Activated CD8-positive, alpha-beta memory T cell treated with anti-CD3 and anti-CD28 coated beads, Interleukin-2, amount 50 U/mL, for 24 hours (primary cell): Measurements from ENCODE around the gene TASP1.
"Not testable (repeated sequence)": the region's sequence is repeated elsewhere in the genome, so short reads cannot be mapped to it uniquely, and the experiment has no call there.

ENCODE experiments used
- DNase-seq: peaks from one replicate; pipeline ENCODE4 v3.0.0-alpha.2; 2020; ENCODE audit errors: extremely low read depth

Gene TASP1

DNA sequence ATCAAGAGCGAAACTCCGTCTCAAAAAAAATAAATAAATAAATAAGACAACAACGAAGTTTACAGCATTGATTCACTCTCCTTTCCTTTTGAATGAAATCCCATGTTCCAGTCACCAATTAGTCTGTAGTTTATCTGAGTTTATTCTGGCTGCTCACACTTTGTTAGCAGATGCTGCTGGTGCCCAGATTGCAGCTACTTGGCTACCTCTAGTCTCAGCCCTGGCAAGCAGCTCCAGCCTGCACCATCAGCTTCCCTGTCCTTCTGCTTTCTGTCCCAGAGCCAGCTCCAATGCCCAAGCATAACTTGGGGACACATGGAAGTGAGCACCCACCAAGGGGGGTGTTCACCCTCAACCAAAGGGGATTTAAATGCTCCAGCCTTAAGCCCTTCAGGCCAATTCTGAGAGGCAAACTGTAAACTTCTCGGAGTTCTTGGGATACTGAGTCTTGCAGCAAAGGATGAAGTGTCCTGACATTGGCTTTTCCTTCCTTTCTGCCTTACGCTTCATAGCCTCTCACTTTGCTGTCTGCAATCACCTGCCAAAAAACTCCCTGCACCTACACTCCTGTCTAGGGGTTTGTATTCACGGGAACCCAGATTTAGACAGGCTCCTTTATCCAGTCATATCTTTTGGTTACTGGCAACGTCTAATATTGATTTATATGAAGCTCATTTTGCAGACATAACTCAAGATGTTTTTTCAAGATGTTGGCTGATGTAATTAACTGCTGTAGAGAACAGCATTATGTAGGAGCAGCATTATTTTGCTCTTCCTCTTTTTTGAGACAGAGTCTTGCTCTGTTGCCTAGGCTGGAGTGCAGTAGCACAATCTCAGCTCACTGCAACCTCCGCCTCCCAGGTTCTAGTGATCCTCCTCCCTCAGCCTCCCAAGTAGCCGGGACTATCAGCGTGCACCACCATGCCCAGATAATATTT is 9.8 kb upstream of the TASP1 start:
- DNase-seq, result no peak

DNA sequence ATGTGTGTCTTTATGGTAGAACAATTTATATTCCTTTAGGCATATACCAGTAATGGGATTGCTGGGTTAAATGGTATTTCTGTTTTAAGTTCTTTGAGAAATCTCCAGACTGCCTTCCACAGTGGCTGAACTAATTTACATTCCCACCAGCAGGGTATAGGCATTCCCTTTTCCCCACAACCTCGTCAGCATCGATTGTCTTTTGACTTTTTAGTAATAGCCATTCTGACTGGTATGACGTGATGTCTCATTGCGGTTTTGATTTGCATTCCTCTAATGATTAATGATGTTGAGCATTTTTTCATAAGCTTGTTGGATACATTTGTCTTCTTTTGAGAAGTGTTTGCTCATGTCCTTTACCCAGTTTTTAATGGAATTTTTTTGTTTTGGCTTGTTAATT is 5.3 kb upstream of the TASP1 start:
- DNase-seq, result no peak

DNA sequence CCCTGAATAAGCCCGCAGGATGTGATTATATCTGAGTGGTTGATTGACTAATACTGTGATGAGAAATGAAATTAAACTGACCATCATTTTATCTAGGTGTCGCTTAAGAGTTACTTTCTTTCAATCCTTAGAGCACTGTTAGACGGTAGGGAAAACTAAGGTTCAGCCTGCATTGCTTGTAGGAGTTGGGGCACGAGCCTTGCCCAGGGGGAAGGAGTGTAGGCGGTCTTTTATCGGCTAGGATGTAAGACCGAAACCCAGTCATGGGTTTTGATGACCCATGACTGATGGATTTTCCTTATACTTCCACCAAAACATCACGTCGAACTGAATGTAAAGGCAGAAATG is 392 bp upstream of the TASP1 start:
- no peak for DNase-seq

DNA sequence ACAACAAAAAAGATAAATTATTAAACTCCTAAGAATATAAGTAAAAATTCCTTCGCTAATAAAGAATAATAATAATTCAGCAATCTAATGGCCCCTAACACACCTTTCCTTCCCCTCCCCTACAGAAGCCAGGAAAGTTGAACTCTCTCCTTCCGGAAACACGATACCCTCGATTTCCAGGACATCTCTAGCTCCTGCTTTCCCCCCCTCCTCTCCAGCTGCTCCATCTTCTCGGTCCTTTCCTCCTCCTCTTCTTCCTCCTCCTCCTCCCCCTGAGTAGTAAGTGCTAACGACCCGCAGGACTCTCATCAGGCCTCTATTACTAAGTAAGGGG is 603 bp downstream of the TASP1 start:
- DNase-seq, result no peak

DNA sequence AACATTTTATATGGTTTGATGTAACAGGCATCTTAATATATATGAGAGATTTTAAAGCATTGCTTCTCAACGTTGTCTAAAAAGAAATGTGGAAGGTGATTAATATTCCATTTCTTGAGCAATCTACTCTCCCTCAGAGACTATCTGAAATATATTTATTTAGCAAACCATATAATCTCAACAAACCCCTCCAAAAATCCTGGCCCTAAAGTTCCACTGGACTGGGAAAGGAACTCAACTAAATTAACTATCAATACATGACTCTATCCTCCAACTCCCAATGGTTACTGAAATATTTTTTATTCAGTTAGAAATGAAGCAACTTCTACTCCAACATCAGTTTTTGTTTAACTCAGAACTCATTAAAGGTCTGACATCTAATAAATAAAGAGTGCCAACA is 6.3 kb downstream of the TASP1 start:
- DNase-seq, result no peak

DNA sequence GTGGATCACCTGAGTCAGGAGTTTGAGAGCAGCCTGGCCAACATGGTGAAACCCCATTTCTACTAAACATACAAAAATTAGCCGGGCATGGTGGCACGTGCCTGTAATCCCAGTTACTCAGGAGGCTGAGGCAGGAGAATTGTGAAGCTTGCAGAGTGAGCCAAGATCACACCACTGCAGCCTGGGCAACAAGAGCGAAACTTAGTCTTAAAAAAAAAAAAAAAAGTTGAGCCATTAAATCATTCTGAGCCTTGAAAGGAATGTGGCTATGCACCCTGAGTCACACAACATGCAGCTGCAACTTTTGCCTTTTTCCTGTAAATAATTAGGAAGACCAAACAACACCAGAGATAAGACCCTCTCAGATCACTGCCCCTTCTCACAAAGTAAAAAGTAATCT is 11.2 kb downstream of the TASP1 start:
- not testable (repeated sequence) for DNase-seq

DNA sequence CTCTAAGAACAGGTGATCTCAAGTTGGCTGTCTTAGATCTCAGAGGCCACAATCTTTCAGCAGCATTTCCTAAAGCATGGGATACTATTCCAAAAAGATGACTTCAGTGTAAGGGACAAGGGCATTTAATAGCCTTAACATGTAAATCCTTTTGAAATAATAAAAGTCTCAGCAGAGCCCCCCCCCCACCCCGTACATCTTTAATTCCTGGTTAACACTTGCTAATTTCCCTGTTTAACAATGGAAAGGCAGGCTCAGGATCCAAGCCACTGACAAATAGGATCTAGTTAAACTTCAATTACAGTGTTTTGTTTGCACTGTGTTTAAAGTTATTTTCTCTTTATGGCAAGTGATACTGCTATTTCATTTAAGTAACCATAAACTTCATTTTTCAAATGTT is 12.0 kb downstream of the TASP1 start:
- DNase-seq, result no peak

DNA sequence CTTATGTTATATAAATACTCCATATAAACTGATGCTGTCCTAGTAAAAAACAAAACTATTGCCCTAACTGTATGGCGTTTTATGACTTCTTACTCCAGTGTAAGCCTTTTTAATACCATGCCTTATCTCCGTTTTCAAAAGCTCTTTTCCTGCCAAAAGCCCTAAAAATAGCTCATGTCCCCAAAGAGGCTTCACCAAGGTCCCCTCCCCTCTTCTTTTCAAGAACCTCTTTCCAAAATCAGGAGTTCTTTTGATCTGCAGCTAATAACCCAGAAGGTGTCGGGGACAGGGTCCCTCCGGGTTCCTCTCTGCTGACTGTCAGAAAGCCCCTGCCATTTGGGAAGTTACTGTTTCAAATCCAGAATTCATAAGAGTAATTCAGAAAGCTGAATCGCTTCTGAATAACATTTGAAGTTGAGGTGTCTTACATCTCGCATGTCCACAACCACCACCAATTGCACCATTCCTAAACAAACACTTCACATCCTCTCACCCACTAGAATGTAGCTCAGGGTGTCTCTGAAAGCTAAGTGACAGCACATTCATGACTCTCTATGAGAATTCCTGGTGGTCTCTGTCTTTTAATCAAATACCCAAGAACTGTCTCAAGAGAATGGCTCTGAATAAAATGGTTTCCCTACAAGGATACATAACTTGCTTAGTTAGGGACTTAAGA is 13.3 kb downstream of the TASP1 start:
- no peak for DNase-seq

DNA sequence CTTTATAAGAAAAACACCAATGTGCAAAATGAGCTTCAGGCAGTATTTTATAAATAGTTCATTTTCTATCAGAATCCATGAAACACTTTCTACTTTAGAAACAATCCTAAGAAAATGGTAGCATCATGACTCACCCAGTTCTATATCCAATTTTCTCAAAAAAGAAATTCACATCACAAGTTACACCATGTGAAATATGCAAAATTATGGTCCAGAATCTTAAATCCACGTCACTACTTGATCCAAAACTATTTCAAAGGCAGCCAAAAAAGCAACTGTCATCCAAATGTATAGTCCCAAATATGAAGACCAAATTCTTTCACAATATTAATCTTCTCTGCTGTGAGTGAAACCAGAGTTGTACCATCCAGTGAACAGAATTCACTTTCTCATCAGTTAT is 19.3 kb downstream of the TASP1 start:
- DNase-seq, result not testable (repeated sequence)

DNA sequence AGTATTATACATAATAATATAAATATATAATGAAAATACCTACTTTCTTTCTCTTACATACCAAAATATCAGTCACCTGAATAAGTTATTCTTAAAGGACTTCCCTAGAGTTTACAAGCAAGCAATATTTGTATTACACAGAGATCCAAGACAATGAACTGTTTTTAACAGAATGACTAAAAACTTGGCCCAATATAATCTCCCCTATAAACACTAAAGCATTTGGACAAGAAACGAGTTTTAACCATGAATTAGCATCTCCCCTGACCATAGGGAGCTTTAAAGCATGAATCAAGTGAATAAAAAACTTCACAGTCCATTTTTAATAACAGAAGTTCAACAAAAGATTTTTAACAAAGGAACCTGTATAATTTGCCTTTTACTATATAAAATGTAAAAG is 20.3 kb downstream of the TASP1 start:
- not testable (repeated sequence) for DNase-seq

DNA sequence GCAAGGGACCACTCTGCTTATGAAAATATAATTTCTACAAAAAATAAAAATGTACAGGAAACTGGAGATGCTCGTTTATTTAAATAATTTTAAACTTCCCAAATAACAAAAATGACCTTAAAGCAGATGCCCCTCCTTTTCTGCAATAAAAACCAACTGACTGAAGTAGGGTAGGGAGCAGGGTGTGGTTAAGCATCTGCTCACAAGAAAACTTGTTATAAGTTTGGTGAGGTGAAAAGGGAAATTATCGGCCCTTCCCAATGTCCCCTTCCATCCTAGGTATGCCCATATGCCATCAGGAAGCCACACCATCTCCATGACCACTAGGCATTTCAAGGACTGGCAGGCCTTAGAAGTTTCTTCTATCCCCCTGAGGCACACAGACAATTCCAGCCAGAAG is 21.1 kb downstream of the TASP1 start:
- DNase-seq, result not testable (repeated sequence)

DNA sequence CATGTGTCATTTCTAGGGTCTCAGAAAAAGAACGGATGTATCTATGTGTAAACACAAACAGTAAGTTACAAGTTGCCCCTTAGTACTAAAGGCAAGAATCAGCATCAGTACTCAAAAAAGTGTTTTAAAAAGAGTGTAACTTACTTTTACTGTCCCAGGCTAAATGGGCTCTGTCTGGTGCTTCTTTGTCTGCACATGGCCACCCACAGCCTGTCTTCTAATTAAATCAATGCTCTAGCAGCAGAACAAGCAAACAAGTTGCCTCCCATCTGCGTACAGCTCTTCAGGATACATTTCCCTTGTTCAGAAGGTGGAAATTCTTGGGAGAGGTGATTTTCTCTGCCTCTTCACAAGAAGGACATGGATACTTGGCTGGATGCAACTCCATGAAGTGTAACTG is 22.0 kb downstream of the TASP1 start:
- not testable (repeated sequence) for DNase-seq

DNA sequence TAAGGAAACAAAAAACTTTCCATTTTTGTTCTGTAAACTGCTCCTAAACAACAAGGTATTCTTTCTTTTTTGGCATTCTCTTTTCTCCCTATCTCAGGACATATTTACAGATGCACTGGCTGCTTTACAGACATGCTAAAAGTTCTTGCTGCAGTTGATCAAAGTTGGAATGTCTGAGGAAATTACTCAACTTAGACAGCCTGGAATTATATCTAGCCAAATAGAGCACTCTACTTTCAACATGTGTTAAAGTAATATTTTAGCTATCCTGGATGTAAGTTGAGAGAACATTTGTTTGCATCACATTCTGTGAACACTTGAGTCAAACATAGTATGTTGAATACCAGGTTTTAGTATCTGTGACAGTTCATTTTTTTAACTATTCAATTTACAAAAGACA is 24.8 kb downstream of the TASP1 start:
- DNase-seq, result no peak

DNA sequence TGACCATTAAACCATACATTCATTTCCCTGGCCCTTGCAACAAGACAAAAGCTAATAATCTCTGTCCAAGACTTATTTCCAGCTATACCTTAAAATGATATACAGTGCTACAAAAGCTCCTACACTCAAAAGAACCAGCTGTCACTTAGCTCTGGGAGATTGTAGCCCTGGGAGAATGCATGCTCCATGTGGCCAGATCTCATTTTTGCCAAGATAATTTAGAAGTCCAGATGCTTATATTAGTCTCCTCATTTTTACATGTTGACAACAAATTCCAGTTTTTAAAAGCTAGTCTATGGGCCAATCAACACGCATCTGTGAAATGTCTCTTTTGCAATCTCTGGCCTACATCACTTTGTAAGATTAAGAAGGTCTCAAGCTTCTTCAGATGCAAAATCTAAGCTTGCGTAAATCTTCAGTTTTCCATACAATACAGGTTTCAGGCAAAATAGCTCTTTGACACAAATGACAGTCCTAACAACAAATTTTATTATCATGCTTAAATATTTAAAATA is 27.1 kb downstream of the TASP1 start:
- no peak for DNase-seq

DNA sequence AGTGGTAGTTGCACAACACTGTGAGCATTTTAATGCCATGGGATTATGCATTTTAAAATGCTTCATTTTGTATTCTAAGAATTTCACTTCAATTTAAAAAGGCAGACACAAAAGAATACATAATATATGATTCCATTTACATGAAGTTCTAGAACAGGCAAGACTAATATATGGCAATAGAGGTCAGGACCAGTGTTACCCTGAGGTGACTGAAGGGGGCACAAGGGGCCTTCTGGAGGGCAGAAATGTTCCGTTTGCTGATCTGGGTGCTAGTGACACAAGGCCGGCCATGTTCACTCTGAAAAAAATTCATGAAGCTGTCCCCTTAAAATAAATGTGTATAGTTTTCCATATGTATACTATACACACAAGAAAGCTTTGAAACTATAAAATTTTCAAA is 28.5 kb downstream of the TASP1 start:
- no peak for DNase-seq

DNA sequence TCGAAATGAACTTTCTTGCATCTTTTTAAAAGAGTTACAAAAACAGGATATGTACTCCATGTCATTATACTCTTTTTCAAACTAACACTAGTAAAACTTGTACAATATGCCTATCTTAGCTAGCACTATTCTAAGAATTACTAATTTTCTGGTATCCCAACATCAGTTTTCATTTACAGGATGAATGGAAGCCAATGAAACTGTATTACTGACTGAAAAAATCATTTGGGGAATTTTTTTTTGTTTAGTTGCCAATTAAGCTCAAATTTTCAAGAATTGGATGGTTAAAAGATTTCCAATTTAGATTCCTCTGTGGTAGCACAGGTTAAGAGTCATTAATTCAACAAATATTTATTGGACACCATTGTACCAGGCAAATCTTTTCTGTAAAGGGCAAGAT is 30.7 kb downstream of the TASP1 start:
- DNase-seq, result no peak

DNA sequence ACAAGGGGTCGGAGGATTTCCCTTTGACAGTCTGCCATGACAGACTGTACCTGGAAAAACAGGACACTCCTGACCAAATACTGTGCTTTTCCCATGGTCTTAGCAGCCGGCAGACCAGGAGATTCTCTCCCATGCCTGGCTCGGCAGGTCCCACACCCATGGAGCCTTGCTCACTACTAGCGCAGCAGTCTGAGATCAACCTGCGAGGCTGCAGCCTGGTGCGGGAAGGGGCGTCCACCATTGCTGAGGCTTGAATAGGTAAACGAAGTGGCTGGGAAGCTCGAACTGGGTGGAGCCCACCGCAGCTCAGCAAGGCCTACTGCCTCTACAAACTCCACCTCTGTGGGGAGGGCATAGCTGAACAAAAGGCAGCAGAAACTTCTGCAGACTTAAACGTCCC is 45.3 kb downstream of the TASP1 start:
- not testable (repeated sequence) for DNase-seq

DNA sequence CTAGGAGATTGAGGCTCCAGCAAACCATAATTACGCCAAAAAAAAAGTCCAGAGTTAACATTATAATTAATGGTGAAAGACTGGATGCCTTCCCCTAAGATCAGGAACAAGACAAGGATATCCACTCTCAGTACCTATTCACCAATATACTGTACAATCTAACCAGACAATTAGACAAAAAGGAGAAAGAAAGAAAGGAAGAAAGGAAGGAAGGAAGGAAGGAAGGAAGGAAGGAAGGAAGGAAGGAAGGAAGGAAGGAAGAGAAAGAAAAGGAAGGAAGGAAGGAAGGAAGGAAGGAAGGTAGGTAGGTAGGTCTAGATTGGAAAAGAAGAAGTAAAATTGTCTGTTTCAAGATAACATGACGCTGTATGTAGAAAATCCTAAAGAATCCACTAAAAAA is 50.7 kb downstream of the TASP1 start:
- no peak for DNase-seq

DNA sequence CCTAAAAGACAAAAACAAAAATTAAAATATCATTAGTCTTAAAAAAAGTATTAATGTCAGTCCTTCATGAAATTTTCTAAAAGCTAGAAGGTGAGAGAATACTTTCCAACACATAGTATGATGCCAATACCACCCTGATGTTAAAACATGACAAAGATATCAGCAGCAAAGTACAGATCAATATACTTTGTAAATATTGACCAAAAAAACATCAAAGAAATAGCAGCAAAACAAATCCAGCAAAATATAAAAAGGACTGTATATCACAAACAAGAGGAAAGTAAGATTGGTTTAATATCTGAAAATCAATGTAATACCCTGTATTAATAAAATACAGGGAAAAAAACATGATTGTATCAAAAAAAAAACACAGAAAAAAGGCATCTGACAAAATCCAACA is 51.4 kb downstream of the TASP1 start:
- no peak for DNase-seq

DNA sequence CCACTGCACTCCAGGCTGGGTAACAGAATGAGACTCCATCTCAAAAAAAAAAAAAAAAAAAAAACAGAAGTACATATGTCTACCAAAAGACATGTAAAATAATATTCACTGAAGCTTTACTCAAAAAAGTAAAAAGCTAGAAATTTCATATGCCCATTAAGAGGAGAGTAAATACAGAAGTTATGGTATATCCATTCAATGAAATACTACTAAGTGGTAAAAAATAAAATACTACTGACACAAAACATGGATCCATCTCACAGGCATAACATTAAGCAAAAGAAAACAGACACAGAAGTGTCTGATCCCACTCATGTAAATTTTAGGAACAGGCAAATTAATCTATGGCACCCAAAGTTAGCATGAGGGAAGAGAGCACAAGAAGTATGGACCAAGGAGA is 52.6 kb downstream of the TASP1 start:
- DNase-seq, result no peak

DNA sequence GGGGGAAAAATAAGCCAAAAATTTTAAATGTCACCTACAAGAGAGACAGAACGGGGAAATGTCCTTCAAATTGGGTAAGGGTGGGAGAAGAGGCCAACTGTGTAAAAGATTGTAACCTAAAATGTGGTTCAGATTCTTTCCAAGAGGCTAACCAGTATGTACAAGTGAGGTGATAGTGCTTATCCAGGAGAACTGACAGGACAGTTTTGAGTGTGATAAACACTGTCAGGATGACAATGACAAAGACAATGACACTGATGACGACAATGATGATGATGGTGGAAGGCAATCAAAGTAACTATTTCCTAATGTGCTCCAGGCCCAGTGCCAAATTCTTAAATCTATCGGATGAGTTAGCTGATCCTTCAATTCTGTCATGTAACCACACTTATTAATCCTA is 57.3 kb downstream of the TASP1 start:
- no peak for DNase-seq

DNA sequence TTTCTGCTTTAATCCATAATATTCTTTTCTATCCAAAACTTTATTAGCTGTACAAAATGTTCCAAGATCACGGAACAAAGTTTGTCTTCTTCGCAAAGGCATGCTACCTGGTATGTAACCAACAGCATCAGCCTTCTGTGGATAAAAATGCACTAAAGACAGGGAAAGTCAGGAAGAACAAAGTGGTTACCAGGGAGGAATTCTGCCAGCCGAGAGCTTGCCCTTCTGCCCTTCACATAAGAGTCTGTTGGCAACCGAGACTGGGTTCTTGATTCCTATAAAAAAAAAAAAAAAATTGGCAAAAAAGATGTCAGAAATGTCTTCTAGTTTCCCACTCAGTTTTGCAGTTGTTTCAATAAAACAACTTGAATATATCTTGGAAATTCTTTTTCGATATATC is 58.0 kb downstream of the TASP1 start:
- no peak for DNase-seq

DNA sequence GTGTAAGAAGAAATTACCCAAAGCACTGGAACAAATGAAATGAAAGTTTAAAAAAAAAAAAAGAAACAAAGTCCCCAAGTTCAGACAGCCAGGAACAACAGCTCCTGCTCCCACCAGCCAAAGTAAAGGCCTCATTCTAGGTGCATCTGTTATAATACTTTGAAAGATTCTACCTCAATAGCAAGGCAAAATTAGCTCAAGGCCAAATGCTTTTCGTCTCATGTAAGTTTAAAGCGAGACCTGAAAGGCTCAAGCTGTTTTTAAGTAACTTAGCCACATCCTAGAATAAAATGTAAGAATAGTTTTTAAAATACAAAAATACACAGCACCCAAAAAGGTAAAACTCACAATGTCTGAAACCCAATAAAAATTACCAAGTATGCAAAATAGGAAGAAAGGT is 64.7 kb downstream of the TASP1 start:
- DNase-seq, result no peak
